OCI-LY1 (cell line): ENCODE results near the gene CEBPZ.

Experiments
- H2AFZ ChIP-seq: fragments of 200-600 bp; sonication (generic), shearing (Covaris generic); 2 replicates; pipeline ENCODE4 v1.6.0; 2014; ENCODE audit warnings: antibody characterized with exemption, mild to moderate bottlenecking, low read length
- H3F3A ChIP-seq: fragments of 200-600 bp; sonication (generic), shearing (Covaris generic); 2 replicates; pipeline ENCODE4 v1.6.0; 2014; ENCODE audit warnings: mild to moderate bottlenecking, antibody characterized with exemption, low read length, moderate library complexity; ENCODE audit not compliant: insufficient read depth
- H3K27ac ChIP-seq: fragments of 200-600 bp; sonication (generic); 2 replicates; pipeline ENCODE4 v1.5.1; 2014; ENCODE audit warnings: low read length, mixed run types, mild to moderate bottlenecking, low read depth; ENCODE audit not compliant: poor library complexity, severe bottlenecking
- H3K27me3 ChIP-seq: fragments of 200-600 bp; sonication (generic); 2 replicates; pipeline ENCODE4 v1.6.0; 2014; ENCODE audit warnings: antibody characterized with exemption, mild to moderate bottlenecking, low read length, moderate library complexity; ENCODE audit not compliant: insufficient read depth
- H3K36me3 ChIP-seq: fragments of 200-600 bp; sonication (generic); 2 replicates; pipeline ENCODE4 v1.6.1; 2014; ENCODE audit warnings: mild to moderate bottlenecking, antibody characterized with exemption, low read length, moderate library complexity, mixed read lengths; ENCODE audit not compliant: insufficient read depth
- H3K4me1 ChIP-seq: fragments of 200-600 bp; sonication (generic); 2 replicates; pipeline ENCODE4 v1.5.1; 2014; ENCODE audit warnings: mild to moderate bottlenecking, low read length, moderate library complexity; ENCODE audit not compliant: insufficient read depth, severe bottlenecking
- H3K4me2 ChIP-seq: fragments of 200-600 bp; sonication (generic), shearing (Covaris generic); 2 replicates; pipeline ENCODE4 v1.6.1; 2014; ENCODE audit warnings: low read length
- H3K4me3 ChIP-seq: fragments of 200-600 bp; sonication (generic); 2 replicates; pipeline ENCODE4 v1.5.1; 2014; ENCODE audit warnings: low read length, low read depth, mild to moderate bottlenecking, mixed read lengths; ENCODE audit not compliant: poor library complexity, severe bottlenecking
- H3K79me2 ChIP-seq: fragments of 200-600 bp; shearing (Covaris generic); 2 replicates; pipeline ENCODE4 v1.6.1; 2016; ENCODE audit warnings: mixed run types, low read length, mixed read lengths; ENCODE audit not compliant: insufficient read depth
- H3K9ac ChIP-seq: fragments of 200-600 bp; sonication (generic), shearing (Covaris generic); 2 replicates; pipeline ENCODE4 v1.6.1; 2014; ENCODE audit warnings: mild to moderate bottlenecking, low read length, mixed read lengths
- H3K9me2 ChIP-seq: fragments of 200-600 bp; sonication (generic), shearing (Covaris generic); 2 replicates; pipeline ENCODE4 v1.6.1; 2014; ENCODE audit warnings: low read depth, mild to moderate bottlenecking, low read length, mixed read lengths
- H3K9me3 ChIP-seq: fragments of 200-600 bp; shearing (Covaris generic); 2 replicates; pipeline ENCODE4 v1.6.1; 2014; ENCODE audit warnings: low read length, mixed read lengths
- H4K20me1 ChIP-seq: fragments of 200-600 bp; sonication (generic), shearing (Covaris generic); 2 replicates; pipeline ENCODE4 v1.6.0; 2016; ENCODE audit warnings: mild to moderate bottlenecking, low read length; ENCODE audit not compliant: insufficient read depth
- EZH2 ChIP-seq: fragments of 200-600 bp; sonication (generic), shearing (Covaris generic); IDR thresholded peaks from 2 replicates; pipeline ENCODE4 v1.8.0; 2017; ENCODE audit warnings: borderline replicate concordance, mixed run types, mild to moderate bottlenecking, antibody characterized with exemption, low read length, moderate library complexity, mixed read lengths
- TF ChIP-seq, protein P1 (sequence below): fragments of 200-600 bp; sonication (generic), shearing (Covaris generic); IDR thresholded peaks from 2 replicates; pipeline ENCODE4 v1.5.1; 2017; ENCODE audit warnings: mild to moderate bottlenecking, antibody characterized with exemption, low read length, moderate library complexity, mixed read lengths

CEBPZ gene

DNA sequence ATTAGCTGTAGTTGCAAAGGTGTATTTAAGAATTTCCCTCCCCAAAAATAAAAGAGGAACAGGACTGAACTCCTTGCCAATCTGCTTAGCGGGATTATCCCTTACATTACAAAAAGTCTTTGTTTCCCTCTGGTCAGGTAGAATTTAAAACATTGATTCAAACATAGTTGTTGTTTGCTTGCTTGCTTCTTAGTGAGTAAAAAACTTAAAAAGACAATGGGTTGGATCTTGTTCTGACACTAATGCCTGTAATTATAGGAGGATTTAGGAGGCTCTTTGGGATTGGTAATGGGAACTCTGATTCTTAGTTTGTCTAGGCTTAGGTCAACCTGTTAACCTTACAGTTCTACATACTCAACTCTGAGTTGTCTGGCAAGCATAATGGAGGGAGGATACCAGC is 38.8 kb downstream of the CEBPZ start:
- Histone ChIP-seq H2AFZ (no peak overlapping the region), H3K27ac (no peak overlapping the region), H3K4me1 (peaks cover 8% of the 10 kb centered on the region), H3K9me3 (no peaks in the 10 kb centered on the region), H3K4me2 (no peak overlapping the region), H3K9me2 (no peaks in the 10 kb centered on the region), H3K36me3 (no peaks in the 10 kb centered on the region), H4K20me1 (no peaks in the 10 kb centered on the region), H3K27me3 (no peaks in the 10 kb centered on the region; the same call in 1 of the 2 replicates), H3F3A (no peaks in the 10 kb centered on the region), H3K4me3 (no peak overlapping the region), H3K79me2 (peaks cover 7% of the 10 kb centered on the region; the same call in 1 of the 2 replicates), H3K9ac (no peak overlapping the region)
- no peak for TF ChIP-seq EZH2
- TF ChIP-seq, protein P1, sequence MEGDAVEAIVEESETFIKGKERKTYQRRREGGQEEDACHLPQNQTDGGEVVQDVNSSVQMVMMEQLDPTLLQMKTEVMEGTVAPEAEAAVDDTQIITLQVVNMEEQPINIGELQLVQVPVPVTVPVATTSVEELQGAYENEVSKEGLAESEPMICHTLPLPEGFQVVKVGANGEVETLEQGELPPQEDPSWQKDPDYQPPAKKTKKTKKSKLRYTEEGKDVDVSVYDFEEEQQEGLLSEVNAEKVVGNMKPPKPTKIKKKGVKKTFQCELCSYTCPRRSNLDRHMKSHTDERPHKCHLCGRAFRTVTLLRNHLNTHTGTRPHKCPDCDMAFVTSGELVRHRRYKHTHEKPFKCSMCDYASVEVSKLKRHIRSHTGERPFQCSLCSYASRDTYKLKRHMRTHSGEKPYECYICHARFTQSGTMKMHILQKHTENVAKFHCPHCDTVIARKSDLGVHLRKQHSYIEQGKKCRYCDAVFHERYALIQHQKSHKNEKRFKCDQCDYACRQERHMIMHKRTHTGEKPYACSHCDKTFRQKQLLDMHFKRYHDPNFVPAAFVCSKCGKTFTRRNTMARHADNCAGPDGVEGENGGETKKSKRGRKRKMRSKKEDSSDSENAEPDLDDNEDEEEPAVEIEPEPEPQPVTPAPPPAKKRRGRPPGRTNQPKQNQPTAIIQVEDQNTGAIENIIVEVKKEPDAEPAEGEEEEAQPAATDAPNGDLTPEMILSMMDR, result no peak

DNA sequence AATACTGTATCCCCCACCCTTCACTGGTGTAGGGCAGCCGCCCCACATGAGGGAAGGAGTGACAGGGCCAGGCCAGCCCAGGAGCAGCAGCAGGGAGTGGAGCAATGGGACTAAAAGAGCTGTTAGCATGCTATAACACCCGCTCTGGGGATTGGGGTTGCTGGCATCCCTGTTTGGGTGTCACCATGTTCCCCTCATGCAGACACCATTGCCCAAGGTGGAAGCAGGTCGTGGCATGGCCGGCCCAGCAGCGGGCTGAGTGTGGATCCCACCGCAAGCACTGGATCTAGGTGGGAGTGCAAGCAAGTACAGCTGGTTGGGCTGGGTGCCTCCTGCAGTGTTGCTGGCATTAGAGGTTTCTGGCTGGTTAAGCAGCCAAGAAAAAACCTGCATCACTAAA is 39.6 kb downstream of the CEBPZ start:
- no peak overlapping the region for H3K4me3 ChIP-seq
- no peaks in the 10 kb centered on the region for H3K9me3 ChIP-seq
- H3K36me3 ChIP-seq, result no peaks in the 10 kb centered on the region
- no peaks in the 10 kb centered on the region; the same call in 1 of the 2 replicates for H3K27me3 ChIP-seq
- no peaks in the 10 kb centered on the region for H3F3A ChIP-seq
- no peak overlapping the region for H3K27ac ChIP-seq
- H3K4me1 ChIP-seq, result peaks cover 5% of the 10 kb centered on the region
- no peak overlapping the region for H3K9ac ChIP-seq
- no peaks in the 10 kb centered on the region for H3K79me2 ChIP-seq
- H3K9me2 ChIP-seq, result no peaks in the 10 kb centered on the region
- H2AFZ ChIP-seq, result no peak overlapping the region
- H3K4me2 ChIP-seq, result no peak overlapping the region
- no peaks in the 10 kb centered on the region for H4K20me1 ChIP-seq
- TF ChIP-seq, protein P1, result no peak
- TF ChIP-seq EZH2, result no peak

DNA sequence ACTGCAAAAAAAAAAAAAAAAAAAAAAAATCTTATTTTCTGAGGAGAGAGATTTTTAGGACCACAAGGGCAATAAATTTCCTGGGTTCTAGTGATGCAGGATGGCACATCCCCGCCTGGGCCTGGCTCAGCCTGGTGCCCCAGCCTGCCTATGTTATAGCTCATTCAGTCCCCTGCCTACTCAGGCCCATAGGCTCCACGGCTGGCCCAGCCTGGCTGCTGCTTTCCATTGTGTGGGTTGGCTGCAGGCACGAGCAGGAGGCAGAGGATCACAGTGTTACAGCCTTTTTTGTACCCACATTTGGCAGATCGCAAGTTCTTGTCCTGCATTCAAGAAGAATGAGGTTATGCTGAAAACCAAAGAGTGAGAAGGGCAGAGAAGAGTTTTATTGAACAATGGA is 40.1 kb downstream of the CEBPZ start:
- no peaks in the 10 kb centered on the region for H3K79me2 ChIP-seq
- H3K9me3 ChIP-seq, result no peaks in the 10 kb centered on the region
- no peaks in the 10 kb centered on the region for H4K20me1 ChIP-seq
- no peaks in the 10 kb centered on the region; the same call in 1 of the 2 replicates for H3K27me3 ChIP-seq
- no peak overlapping the region for H3K27ac ChIP-seq
- H3K4me3 ChIP-seq, result no peak overlapping the region
- H3K4me2 ChIP-seq, result no peak overlapping the region
- no peak overlapping the region for H3K9ac ChIP-seq
- no peaks in the 10 kb centered on the region for H3K9me2 ChIP-seq
- H3K36me3 ChIP-seq, result no peaks in the 10 kb centered on the region
- H3K4me1 ChIP-seq, result peaks cover 5% of the 10 kb centered on the region
- H3F3A ChIP-seq, result no peaks in the 10 kb centered on the region
- TF ChIP-seq, protein P1, result no peak
- TF ChIP-seq EZH2, result no peak
- H2AFZ ChIP-seq, result no peak overlapping the region
